Adipocyte (in vitro differentiated cells): ENCODE results near the gene RUSC2.
A peak's percentile ranks its signal among the peaks of the same experiment; 100 is the strongest.
"Not testable (repeated sequence)": the region's sequence is repeated elsewhere in the genome, so short reads cannot be mapped to it uniquely, and the experiment has no call there.

ENCODE experiments used
- DNase-seq: peaks from one replicate; pipeline ENCODE4 v3.0.0-alpha.2; 2015; ENCODE audit warnings: low read depth
- H3K27me3 ChIP-seq: replicated peaks from 2 replicates; pipeline ENCODE4 v1.7.0; 2013; ENCODE audit warnings: mild to moderate bottlenecking, low read length, moderate library complexity; ENCODE audit not compliant: control insufficient read depth, insufficient read depth
- H3K36me3 ChIP-seq: 2 replicates; pipeline ENCODE4 v1.7.0; 2013; ENCODE audit warnings: low read length, mild to moderate bottlenecking, moderate library complexity; ENCODE audit not compliant: control insufficient read depth, insufficient read depth, severe bottlenecking
- H3K4me1 ChIP-seq: 2 replicates; pipeline ENCODE4 v1.7.0; 2013; ENCODE audit warnings: mild to moderate bottlenecking, low read length, moderate library complexity; ENCODE audit not compliant: control insufficient read depth, insufficient read depth
- H3K4me3 ChIP-seq: 2 replicates; pipeline ENCODE4 v1.7.0; 2013; ENCODE audit warnings: mild to moderate bottlenecking, low read length, moderate library complexity
- H3K9ac ChIP-seq: 2 replicates; pipeline ENCODE4 v1.7.0; 2013; ENCODE audit warnings: mild to moderate bottlenecking, low read length, moderate library complexity
- H3K9me3 ChIP-seq: 2 replicates; pipeline ENCODE4 v1.7.0; 2013; ENCODE audit warnings: mild to moderate bottlenecking, low read length, moderate library complexity; ENCODE audit not compliant: control insufficient read depth

The RUSC2 gene

DNA sequence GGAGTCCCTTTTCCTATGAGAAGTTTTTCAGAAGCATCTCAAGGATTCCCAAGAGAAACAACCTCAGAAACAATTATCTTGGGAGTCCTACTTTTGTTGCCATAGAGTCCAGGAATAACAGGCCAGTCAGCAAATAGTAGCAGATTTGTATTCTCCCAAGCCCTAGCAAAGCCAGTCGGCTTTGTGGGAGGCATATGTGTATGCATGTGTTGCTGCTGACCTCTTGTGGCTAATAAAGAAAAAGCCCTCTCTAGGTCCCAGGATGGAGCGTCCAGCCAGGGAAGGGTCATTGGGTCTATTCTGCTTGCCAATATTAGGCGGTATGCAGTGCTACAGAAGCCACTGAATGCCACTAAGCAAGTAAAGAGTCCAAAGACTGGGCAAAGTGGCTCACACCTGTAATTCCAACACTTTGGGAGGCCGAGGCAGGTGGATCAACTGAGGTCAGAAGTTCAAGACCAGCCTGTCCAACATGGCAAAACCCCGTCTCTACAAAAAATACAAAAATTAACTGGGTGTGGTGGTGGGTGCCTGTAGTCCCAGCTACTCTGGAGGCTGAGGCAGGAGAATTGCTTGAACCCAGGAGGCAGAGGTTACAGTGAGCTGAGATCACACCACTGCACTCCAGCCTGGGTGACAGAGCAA lies 12.6 kb upstream of the RUSC2 start:
- peaks cover 16% of the 10 kb centered on the region for H3K4me1 ChIP-seq
- H3K9me3 ChIP-seq, H3K9ac ChIP-seq, H3K4me3 ChIP-seq, H3K36me3 ChIP-seq, H3K27me3 ChIP-seq: not testable (repeated sequence)
- peak; percentile 95 for DNase-seq

DNA sequence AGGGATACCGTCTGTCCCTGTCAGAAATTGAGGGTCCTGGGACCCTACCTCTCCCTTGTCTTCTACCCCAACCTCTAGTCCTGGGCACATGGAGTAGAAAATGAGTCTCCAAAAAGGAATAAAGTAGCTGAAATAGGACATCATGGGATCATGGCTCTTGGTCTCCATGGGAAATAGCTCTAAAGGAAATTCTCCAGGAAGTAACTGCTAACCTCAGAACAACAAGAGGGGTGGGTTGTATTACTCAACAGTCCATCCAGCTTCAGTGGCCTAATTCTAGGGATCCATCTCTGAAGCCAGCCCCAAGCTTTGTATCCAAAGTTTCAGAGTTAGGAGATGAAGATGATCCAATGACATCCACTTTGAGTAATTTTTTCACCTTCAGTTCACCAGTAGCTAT lies 11.0 kb upstream of the RUSC2 start:
- Histone ChIP-seq H3K9ac (no peak overlapping the region), H3K36me3 (no peaks in the 10 kb centered on the region), H3K9me3 (no peaks in the 10 kb centered on the region), H3K27me3 (no peaks in the 10 kb centered on the region), H3K4me1 (peaks cover 16% of the 10 kb centered on the region), H3K4me3 (no peak overlapping the region)
- DNase-seq = no peak

DNA sequence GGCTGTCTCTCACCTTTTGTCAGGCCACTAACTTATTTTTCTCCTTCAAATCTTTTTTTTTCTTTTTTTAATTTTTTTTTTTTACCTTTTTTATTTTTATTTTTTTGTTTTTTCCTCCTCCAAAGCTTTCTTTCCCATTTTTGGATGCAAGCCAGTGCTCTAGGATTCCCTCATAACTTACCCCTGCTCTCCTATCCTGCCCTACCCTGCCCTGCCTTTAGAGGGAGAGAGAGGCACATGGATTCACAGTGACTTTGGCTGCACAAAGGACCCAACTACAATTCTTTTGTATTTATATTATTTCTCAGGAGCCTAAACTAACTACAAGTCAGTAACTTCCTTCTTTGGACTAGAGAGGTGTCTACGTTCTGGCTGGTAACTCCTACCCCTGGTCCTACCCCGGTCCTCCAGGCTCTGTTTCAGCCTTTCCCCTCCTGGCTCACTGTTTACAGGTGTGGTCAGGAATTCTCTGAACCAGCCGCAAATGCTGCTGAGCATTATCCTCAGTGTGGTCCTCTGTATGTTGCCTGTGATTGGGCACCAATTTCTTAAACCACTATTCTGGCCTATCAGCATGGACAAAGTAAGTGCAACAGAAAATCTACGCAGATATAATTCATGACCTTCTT lies 8.4 kb upstream of the RUSC2 start:
- no peaks in the 10 kb centered on the region for H3K36me3 ChIP-seq
- H3K4me3 ChIP-seq = no peak overlapping the region
- H3K9ac ChIP-seq = no peak overlapping the region
- H3K9me3 ChIP-seq = no peaks in the 10 kb centered on the region
- H3K4me1 ChIP-seq = peaks cover 7% of the 10 kb centered on the region
- DNase-seq = peak; percentile 71
- H3K27me3 ChIP-seq = no peaks in the 10 kb centered on the region

DNA sequence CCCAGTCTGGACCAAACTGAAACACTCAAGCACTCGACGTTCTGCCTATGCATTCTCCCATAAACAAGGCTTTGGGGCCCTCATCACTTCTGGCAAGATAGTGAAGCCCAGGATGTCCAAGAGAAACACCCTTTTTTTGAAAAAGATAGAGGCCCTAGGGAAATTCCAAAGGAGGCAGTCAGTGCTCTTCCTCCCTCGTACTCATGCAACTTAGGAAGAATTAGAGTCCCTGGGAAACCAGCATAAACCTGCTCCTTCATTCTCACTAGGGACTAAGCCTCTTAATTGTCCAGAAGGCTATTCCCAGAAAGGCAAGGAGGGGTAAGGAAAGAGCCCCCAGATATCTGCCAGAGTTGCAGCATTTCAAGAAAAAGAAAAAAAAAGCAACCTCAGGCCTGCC lies 7.8 kb upstream of the RUSC2 start:
- Histone ChIP-seq H3K36me3 (no peaks in the 10 kb centered on the region), H3K9ac (peak overlapping the region; percentile 17), H3K27me3 (no peaks in the 10 kb centered on the region), H3K4me3 (no peak overlapping the region), H3K4me1 (peaks cover 3% of the 10 kb centered on the region), H3K9me3 (no peaks in the 10 kb centered on the region)
- DNase-seq = no peak

DNA sequence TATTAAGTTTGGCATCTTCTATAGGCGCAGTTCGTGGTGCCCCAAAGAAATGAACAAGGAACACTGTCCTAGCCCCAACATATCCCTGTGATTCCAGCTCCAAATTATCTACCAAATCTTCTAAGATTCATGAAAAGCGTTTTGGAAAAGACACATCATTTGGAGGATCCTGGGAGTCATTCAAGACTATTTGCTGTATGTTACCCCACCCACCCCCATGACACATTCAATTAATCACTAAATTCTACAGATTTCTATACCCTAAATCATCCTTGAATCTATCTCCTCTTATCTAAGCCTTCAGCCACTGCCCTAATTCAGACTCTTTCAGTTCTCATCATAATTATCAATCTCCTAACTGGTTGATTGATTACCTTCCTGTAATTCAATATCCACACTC lies 5.5 kb upstream of the RUSC2 start:
- Histone ChIP-seq H3K9ac (no peak overlapping the region), H3K27me3 (no peaks in the 10 kb centered on the region), H3K9me3 (no peaks in the 10 kb centered on the region), H3K36me3 (no peaks in the 10 kb centered on the region), H3K4me1 (peaks cover 26% of the 10 kb centered on the region), H3K4me3 (no peak overlapping the region)
- no peak for DNase-seq

DNA sequence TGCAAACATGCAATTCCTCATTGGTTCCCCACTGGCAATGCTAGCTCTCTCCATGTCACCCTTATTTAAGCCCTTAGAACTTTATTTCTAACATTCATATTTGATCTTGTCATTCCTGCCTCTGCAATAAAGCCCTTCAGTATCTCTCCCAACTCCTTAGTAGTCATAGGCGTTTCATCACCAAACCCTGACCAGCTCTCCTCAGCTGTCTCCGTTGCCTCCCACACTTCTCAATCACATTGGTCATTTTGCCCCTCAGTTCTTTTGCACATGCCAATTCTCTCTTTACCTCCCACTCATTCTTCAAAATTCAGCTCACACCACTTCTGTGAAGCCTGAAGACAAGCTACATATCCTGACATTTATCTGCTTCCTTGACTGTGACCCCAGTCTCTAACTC lies 2.8 kb upstream of the RUSC2 start:
- no peaks in the 10 kb centered on the region for H3K27me3 ChIP-seq
- no peak overlapping the region for H3K9ac ChIP-seq
- DNase-seq = no peak
- no peaks in the 10 kb centered on the region for H3K9me3 ChIP-seq
- H3K4me3 ChIP-seq = no peak overlapping the region
- peaks cover 36% of the 10 kb centered on the region for H3K4me1 ChIP-seq
- no peaks in the 10 kb centered on the region for H3K36me3 ChIP-seq

DNA sequence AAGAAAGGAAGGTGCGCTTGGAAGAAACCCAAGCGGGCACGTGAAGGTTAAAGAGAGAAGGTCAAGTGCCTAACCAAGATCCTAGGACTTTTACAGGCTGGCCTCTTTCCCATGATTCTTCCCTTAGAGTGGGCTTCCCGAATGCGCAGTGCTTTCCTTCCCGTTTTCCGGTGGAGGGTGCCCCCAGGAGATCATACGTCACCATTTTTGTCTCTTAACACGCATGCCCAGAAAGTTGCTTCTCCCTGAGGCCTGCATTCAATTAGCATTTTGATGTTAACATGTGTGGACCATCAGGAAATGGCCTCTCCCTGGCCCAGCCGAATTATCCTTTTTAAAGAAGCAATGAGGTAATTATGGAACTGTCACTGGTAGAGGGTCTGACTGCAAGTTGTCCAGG lies 1.9 kb upstream of the RUSC2 start:
- peak overlapping the region; percentile 97 for H3K4me3 ChIP-seq
- H3K9me3 ChIP-seq = no peaks in the 10 kb centered on the region
- DNase-seq = peak; percentile 79
- H3K4me1 ChIP-seq = peaks cover 43% of the 10 kb centered on the region
- no peaks in the 10 kb centered on the region for H3K36me3 ChIP-seq
- H3K9ac ChIP-seq = peak overlapping the region; percentile 99
- no peaks in the 10 kb centered on the region for H3K27me3 ChIP-seq

DNA sequence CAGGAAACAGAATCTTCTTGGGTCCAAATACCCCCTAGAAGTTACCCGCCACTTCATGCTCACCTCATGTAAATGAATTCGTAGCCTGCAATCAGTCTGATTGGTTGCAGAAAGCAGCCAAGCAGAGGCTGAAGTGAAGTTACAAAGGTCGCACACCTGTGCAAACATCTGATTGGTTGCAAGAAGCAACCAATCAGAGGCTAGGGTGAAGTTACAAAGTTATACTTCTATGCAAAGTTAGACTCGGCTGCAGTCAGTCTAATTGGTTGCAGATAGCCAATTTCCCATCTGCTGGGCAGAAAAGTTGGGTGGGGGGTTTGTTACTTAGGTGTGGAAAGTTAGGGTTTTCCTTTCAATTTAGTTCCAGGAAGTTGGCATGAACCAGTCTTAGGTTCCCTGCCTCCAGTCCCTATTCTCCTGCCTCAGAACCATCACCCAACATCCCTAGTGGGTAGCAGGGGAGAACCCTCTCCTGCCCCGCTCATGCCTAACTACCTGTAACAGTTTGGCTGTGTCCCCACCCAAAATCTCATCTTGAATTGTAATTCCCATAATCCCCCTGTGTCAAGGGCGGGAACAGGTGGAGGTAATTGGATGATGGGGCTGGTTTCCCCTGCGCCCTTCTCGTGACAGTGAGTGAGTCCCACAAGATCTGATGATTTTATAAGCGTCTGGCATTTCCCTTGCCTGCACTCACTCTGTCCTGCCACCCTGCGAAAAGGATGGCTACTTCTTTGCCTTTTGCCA lies 1.2 kb upstream of the RUSC2 start:
- H3K4me1 ChIP-seq = peaks cover 43% of the 10 kb centered on the region
- no peaks in the 10 kb centered on the region for H3K9me3 ChIP-seq
- no peak for DNase-seq
- no peaks in the 10 kb centered on the region for H3K27me3 ChIP-seq
- H3K4me3 ChIP-seq = peak overlapping the region; percentile 97
- peak overlapping the region; percentile 99 for H3K9ac ChIP-seq
- H3K36me3 ChIP-seq = no peaks in the 10 kb centered on the region

DNA sequence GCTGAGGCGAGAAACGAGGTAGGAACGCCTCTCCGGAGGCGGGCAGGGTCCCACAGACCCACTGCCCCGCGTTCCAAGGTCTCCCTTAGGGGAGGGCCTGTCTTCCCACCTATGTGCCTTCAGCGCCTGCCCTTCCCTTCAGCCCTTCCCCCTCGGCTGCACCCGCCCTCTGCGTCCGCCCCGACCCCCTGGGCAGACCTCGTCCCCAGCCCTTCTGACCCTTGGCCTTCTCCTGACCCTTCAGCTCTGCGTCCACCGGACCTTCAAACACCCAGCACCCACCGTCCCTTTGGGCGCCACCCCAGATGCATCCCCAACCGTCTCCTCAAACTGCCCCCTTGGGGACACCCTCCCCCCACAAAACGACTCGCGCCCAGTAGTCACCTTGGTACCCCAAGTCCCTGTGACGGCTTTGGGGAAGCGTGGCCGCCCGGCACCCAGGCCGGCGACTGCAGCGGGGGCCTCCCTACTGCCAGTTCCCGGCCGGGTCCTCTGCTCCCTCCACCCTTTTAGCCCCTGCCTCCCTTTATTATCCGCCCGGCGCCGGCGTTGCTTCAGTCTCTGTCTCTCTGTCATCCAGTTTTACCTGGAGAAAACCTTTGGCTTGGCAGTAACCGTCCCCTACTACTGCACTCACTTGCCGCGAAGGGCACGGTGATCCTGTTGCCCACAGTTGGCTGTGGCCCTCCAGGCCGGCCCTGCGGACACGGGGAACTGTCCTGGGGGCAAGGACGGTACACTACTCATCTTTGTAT lies 421 bp downstream of the RUSC2 start:
- H3K4me3 ChIP-seq = peak overlapping the region; percentile 97
- no peaks in the 10 kb centered on the region for H3K27me3 ChIP-seq
- H3K9ac ChIP-seq = peak overlapping the region; percentile 99
- peaks cover 43% of the 10 kb centered on the region for H3K4me1 ChIP-seq
- H3K9me3 ChIP-seq = no peaks in the 10 kb centered on the region
- no peak for DNase-seq
- H3K36me3 ChIP-seq = no peaks in the 10 kb centered on the region

DNA sequence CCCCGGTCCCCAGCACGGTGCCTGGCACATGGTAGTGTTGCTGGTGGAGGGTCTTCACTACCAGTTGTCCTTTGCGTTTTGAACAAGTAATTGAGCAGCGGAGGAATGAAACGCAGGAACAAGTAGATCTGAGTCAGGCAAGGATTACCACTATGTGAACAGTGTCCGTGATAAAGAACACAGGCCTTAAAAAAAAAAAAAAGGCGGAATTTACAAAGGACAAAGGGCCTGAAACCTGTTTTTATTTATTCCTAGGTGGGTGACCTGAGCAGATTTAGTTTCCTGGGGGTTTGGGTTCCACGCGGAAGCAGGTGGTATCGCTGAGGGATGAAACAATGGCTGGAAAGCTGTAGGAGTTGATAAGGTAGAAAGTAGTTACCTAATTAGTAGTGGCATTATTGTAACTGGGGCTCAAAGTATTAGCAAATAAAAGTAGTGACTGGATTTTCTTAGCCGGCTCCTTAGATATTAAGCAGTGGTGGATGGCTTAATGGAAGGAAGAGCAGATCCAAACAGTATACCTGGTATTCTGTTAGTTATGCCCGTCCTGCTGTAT lies 1.1 kb downstream of the RUSC2 start:
- H3K36me3 ChIP-seq = no peaks in the 10 kb centered on the region
- peak overlapping the region; percentile 97 for H3K4me3 ChIP-seq
- DNase-seq = peak; percentile 64
- peak overlapping the region; percentile 99 for H3K9ac ChIP-seq
- H3K4me1 ChIP-seq = peaks cover 43% of the 10 kb centered on the region
- no peaks in the 10 kb centered on the region for H3K27me3 ChIP-seq
- no peaks in the 10 kb centered on the region for H3K9me3 ChIP-seq

DNA sequence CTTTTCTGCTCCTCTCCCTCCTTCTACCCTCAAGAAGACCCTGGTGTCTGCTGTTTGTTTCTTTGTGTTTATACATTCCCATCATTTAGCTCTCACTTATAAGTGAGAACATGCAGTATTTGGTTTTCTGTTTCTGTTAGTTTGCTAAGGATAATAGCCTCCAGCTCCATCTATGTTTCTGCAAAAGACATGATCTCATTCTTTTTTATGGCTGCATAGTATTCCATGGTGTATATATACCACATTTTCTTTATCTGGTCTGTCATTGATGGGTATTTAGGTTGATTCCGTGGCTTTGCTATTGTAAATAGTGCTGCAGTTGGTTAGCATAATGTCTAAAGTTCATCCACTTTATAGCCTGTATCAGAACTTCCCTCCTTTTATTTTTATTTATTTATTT lies 3.2 kb downstream of the RUSC2 start:
- not testable (repeated sequence) for H3K27me3 ChIP-seq, DNase-seq, H3K9me3 ChIP-seq
- Histone ChIP-seq H3K4me1 (peaks cover 37% of the 10 kb centered on the region), H3K36me3 (peaks cover 17% of the 10 kb centered on the region), H3K4me3 (peak overlapping the region; percentile 97), H3K9ac (peak overlapping the region; percentile 99)
